Heart left ventricle (tissue), 16 donors: ENCODE results near the gene RGS6. TPM values are rescaled to one million over a fixed set of nuclear protein-coding genes. Genes with fewer than 3 reads are reported as not detected.

Source experiments
- ATAC-seq, 4 donors: fragments of 200-7000 bp; cut with Tn5 transposase; one replicate each; pipeline ENCODE4 v1.9.1; 2020 to 2022; ENCODE audit warnings: moderate library complexity in 4 of 4, mild to moderate bottlenecking in 3 of 4, moderate number of reproducible peaks in 1 of 4
- DNase-seq, 5 donors: peaks; one replicate each; pipeline ENCODE4 v3.0.0-alpha.2; 2020
- H3K27ac ChIP-seq, 12 donors: fragments of 200-600 bp; sonication (generic) in 4 of 12; one replicate each; pipeline versions ENCODE4 v1.5.0 to v1.8.0; 2016 to 2022; ENCODE audit warnings: mild to moderate bottlenecking in 2 of 12
- H3K27me3 ChIP-seq, 9 donors: fragments of 200-600 bp; sonication (generic) in 2 of 9; one replicate each; pipeline versions ENCODE4 v1.5.1 to v1.8.0; 2016 to 2022; ENCODE audit warnings: mild to moderate bottlenecking in 3 of 9
- H3K36me3 ChIP-seq, 9 donors: fragments of 200-600 bp; sonication (generic) in 2 of 9; one replicate each; pipeline versions ENCODE4 v1.5.0 to v1.8.0; 2018 to 2022; ENCODE audit warnings: mild to moderate bottlenecking in 2 of 9
- H3K4me1 ChIP-seq, 12 donors: fragments of 200-600 bp; sonication (generic) in 4 of 12; one replicate each; pipeline versions ENCODE4 v1.5.0 to v1.8.0; 2016 to 2022; ENCODE audit warnings: mild to moderate bottlenecking in 3 of 12
- H3K4me3 ChIP-seq, 12 donors: fragments of 200-600 bp; sonication (generic) in 4 of 12; one replicate each; pipeline versions ENCODE4 v1.5.0 to v1.8.0; 2017 to 2022; ENCODE audit warnings: mild to moderate bottlenecking in 9 of 12, moderate library complexity in 4 of 12
- H3K9me3 ChIP-seq, 12 donors: fragments of 200-600 bp; sonication (generic) in 4 of 12; one replicate each; pipeline versions ENCODE4 v1.5.0 to v1.8.0; 2016 to 2022; ENCODE audit warnings: mild to moderate bottlenecking in 1 of 12
- POLR2A ChIP-seq, 2 donors: fragments of 450-650 bp; IDR thresholded peaks; one replicate each; pipeline ENCODE4 v1.6.1; 2017; ENCODE audit warnings: antibody characterized with exemption in 2 of 2, mild to moderate bottlenecking in 2 of 2, moderate library complexity in 2 of 2
- WGBS, 4 donors: extraction: QIAGEN DNeasy Blood & Tissue Kit in 2 of 4; methylation state at CpG; one replicate each; pipeline versions ENCODE4 v1.1.5 to v1.1.7; 2013 to 2018; 5-methylcytosine and 5-hydroxymethylcytosine counted together
- intact Hi-C, 10 donors: fragments of 100-400 bp; cut with DNase I; formaldehyde crosslinking; loops; one replicate each; pipeline versions ENCODE4 v1.11.1 to v1.14.2; 2022
- polyA plus RNA-seq, 2 donors: library from polyadenylated mRNA; stranded (reverse); fragments of 200-250 nt; gene quantifications; one replicate each; pipeline ENCODE4 v1.2.3, GENCODE V29; 2013
- total RNA-seq, 9 donors: library from RNA; depleted of rRNA in 2 of 9; stranded (reverse); fragments of >200 nt in 2 of 9; fragmentation: NEBNext Ultra II Directional in 3 of 9; extraction: Animal tissue kit (Norgen Biotek cat#: 25700) in 3 of 9; gene quantifications; one replicate each; pipeline versions ENCODE4 v1.1.0 to v1.2.4, GENCODE V29; 2016 to 2023
- TF ChIP-seq, protein P1 (sequence below), 12 donors: fragments of 200-600 bp; sonication (generic) in 4 of 12; IDR thresholded peaks; one replicate each; pipeline versions ENCODE4 v1.5.0 to v1.8.0; 2018 to 2022; ENCODE audit warnings: antibody characterized with exemption in 12 of 12, mild to moderate bottlenecking in 5 of 12
- donor health status: ischemic (EF 13 %, LVEDD 7.1; RV severe dilation, severe dysfunction).
- donor health status: healthy with polysubstance abuse.
- donor health status: DM: no; HTN: yes; CAD: no.
- donor health status: DM: no; HTN: no; CAD: no.
- donor health status: ischemic (EF 25% LVEDD 6.9; RV normal size, moderate dysfunction).
- donor health status: ischemic (EF 25% LVEDD 5.7; RV mildly dilated, moderate dysfunction).
- donor health status: healthy.
- donor health status: DM: yes; HTN: yes; CAD: no.
- donor health status: ischemic (EF 35%, LVEDD 5.7; RV mildly dilated, moderate dysfunction).
- donor health status: nonischemic (EF 11% LVEDD 7.7; RV severe dilation, severe dysfunction).
- donor health status: DM: yes; HTN: yes; CAD: no.
- donor health status: PGD.
- donor health status: ischemic (EF 29% LVEDD 5.4; RV normal size, mild dysfunction).
- donor health status: nonischemic (EF 23%, LVEDD 6.1; RV moderate dilation, normal function).

RGS6 gene
- total and polyA plus RNA-seq, 11 donors, result 1.3 to 25.4 (median 15.1) TPM

DNA sequence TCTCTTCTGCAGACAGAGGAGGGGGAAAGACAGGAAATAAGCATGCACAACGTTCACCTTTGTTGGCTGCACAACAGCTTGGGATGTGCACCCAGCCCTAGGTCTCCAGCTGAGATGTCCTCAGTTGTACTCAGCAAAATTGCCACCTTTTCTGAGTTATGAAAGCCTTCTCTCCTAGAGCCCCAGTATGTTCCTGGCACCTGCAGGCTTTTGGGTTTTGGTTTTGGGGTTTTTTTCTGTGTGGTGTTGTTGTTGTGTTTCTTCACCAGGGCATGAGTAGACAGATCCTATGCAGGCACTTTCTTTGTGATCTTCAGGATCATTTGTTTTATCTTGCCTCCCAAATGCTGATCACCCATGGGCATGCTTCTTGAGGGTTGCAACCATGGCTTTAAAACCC lies 498.2 kb downstream of the RGS6 start:
- no peaks in the 10 kb centered on the region for H3K36me3 ChIP-seq
- peaks cover 0 to 9% (median 0%) of the 10 kb centered on the region in 12 donors for H3K9me3 ChIP-seq
- DNase-seq (no peak), ATAC-seq (no peak)
- no peaks in the 10 kb centered on the region for H3K4me1 ChIP-seq
- TF ChIP-seq POLR2A (IDR thresholded peaks at IDR 0.05), result no peak
- TF ChIP-seq, protein P1, sequence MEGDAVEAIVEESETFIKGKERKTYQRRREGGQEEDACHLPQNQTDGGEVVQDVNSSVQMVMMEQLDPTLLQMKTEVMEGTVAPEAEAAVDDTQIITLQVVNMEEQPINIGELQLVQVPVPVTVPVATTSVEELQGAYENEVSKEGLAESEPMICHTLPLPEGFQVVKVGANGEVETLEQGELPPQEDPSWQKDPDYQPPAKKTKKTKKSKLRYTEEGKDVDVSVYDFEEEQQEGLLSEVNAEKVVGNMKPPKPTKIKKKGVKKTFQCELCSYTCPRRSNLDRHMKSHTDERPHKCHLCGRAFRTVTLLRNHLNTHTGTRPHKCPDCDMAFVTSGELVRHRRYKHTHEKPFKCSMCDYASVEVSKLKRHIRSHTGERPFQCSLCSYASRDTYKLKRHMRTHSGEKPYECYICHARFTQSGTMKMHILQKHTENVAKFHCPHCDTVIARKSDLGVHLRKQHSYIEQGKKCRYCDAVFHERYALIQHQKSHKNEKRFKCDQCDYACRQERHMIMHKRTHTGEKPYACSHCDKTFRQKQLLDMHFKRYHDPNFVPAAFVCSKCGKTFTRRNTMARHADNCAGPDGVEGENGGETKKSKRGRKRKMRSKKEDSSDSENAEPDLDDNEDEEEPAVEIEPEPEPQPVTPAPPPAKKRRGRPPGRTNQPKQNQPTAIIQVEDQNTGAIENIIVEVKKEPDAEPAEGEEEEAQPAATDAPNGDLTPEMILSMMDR (IDR thresholded peaks at IDR 0.05), result no peak
- no peaks in the 10 kb centered on the region for H3K27me3 ChIP-seq
- no peak overlapping the region for H3K4me3 ChIP-seq
- WGBS, 4 donors, result 39 to 72% (median 51%) methylated on average over 1 of the region's 1 CpG
- no peak overlapping the region for H3K27ac ChIP-seq
- intact Hi-C loops, result no loop called here

DNA sequence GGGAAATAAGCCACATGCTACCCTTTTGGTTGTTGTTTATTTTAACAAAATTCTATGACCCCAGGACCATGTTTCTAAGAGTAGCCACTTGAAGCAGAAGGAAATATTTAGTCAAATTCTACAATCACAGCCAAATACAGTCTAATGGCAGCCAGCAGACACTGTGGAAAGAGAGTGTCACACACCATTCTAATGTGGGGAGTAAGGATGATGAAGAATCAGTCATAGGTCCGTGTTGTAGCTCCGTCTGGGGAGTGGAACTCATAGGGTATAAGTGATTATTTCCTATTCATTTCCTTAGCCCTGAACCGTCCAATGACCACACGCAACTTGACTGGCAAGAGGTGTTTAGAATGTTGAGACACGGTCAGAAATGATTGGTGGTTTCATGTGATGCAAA lies 500.5 kb downstream of the RGS6 start:
- Histone ChIP-seq H3K36me3 (no peaks in the 10 kb centered on the region), H3K4me1 (no peaks in the 10 kb centered on the region), H3K9me3 (peaks cover 0 to 3% (median 0%) of the 10 kb centered on the region in 12 donors), H3K27ac (no peak overlapping the region), H3K27me3 (no peaks in the 10 kb centered on the region), H3K4me3 (no peak overlapping the region)
- ATAC-seq (no peak), DNase-seq (no peak)
- 74 to 90% (median 83%) methylated on average over 5 of the region's 5 CpGs for WGBS, 4 donors
- intact Hi-C loops, result no loop called here
- TF ChIP-seq POLR2A (IDR thresholded peaks at IDR 0.05), result no peak
- TF ChIP-seq, protein P1 (IDR thresholded peaks at IDR 0.05), result no peak

DNA sequence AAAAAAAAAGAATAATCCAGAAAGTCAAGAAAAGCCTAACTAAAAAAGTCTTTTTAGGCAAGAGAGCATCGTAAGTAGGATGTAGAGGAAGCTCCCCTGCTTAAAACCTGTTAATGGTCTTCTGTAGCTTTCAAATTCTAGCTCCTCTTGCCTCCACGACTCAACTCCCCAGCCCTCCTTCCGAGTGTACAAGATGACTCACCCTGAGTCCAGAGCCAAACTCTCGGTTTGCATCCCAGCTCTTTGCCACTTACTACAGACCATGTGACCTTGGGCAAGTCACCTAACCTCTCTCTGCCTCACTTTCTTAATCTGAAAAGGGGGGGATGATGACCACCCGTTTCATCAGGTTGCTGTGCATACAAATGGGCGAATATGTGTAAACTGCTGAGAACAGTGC lies 501.3 kb downstream of the RGS6 start:
- no peak overlapping the region for H3K27ac ChIP-seq
- intact Hi-C loops, result no loop called here
- no peaks in the 10 kb centered on the region for H3K4me1 ChIP-seq
- H3K27me3 ChIP-seq, result no peaks in the 10 kb centered on the region
- no peaks in the 10 kb centered on the region for H3K9me3 ChIP-seq
- TF ChIP-seq, protein P1 (IDR thresholded peaks at IDR 0.05), result no peak
- TF ChIP-seq POLR2A (IDR thresholded peaks at IDR 0.05), result no peak
- no peak overlapping the region for H3K4me3 ChIP-seq
- DNase-seq (no peak), ATAC-seq (no peak)
- 85 to 88% (median 86%) methylated on average over 6 of the region's 6 CpGs for WGBS, 4 donors
- no peaks in the 10 kb centered on the region for H3K36me3 ChIP-seq

DNA sequence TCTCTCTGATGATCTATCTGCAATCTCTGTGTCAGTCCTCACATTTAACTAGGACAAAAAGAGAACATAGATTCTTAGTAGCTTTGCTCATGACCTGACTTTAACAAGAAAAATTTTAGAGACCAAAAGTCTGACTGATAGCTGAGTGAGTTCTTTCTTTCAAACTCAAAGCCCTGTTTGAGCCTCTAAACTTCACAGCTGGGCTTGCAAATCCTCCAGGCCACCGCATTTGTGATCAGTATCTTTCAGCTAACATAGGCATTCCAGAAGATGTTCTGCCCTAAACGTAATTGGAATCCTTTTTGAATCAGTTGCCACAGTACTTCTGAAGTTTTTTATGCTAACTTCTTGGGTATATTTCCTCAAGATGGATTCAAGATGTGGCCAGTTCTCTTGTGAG lies 502.6 kb downstream of the RGS6 start:
- intact Hi-C loops, result no loop called here
- 63 to 73% (median 67%) methylated on average over 2 of the region's 2 CpGs for WGBS, 4 donors

More for the DNA sequence above, 502.6 kb downstream of the RGS6 start:
- H3K27me3 ChIP-seq, result no peaks in the 10 kb centered on the region
- H3K36me3 ChIP-seq, result no peaks in the 10 kb centered on the region
- peaks cover 0 to 5% (median 0%) of the 10 kb centered on the region in 12 donors for H3K4me1 ChIP-seq
- no peak overlapping the region for H3K27ac ChIP-seq
- no peak for ATAC-seq
- DNase-seq, result no peak
- H3K9me3 ChIP-seq, result no peaks in the 10 kb centered on the region
- TF ChIP-seq POLR2A (IDR thresholded peaks at IDR 0.05), result no peak
- TF ChIP-seq, protein P1 (IDR thresholded peaks at IDR 0.05), result no peak
- no peak overlapping the region for H3K4me3 ChIP-seq
